Fibroblast of pulmonary artery (primary cell): ENCODE results near the gene PLD3.

Experiments
- DNase-seq: peaks from one replicate; pipeline ENCODE4 v3.0.0-alpha.2; 2010; ENCODE audit warnings: low read depth
- H3K4me3 ChIP-seq: replicated peaks from 2 replicates; pipeline ENCODE4 v1.5.1; 2011; ENCODE audit warnings: low read depth, mild to moderate bottlenecking, control low read depth, low read length, moderate library complexity
- TF ChIP-seq, protein P1 (sequence below): IDR thresholded peaks from 2 replicates; pipeline ENCODE4 v1.5.1; 2011; ENCODE audit warnings: mild to moderate bottlenecking, control low read depth, low read length, inconsistent platforms; ENCODE audit errors: missing control alignments

The PLD3 gene

DNA sequence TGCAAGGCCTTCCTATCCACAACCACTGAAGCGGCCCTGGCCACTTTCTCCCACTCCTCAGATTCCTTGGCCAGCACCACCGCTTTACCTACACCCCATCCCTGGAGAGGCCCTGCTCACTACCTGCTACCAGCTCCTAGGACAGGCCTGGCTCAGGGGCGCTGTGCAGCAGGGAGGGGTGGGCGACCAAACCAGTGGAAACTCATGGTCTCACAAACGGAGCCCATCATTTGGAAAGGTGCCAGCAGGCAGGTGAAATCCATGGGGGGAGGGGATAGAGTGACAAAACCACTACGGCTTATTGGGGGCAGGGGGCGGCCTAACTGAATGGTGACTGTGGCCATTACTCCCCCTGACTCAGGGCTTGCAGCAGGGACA lies 27.9 kb upstream of the PLD3 start:
- H3K4me3 ChIP-seq: no peak overlapping the region
- no peak for DNase-seq
- TF ChIP-seq, protein P1, sequence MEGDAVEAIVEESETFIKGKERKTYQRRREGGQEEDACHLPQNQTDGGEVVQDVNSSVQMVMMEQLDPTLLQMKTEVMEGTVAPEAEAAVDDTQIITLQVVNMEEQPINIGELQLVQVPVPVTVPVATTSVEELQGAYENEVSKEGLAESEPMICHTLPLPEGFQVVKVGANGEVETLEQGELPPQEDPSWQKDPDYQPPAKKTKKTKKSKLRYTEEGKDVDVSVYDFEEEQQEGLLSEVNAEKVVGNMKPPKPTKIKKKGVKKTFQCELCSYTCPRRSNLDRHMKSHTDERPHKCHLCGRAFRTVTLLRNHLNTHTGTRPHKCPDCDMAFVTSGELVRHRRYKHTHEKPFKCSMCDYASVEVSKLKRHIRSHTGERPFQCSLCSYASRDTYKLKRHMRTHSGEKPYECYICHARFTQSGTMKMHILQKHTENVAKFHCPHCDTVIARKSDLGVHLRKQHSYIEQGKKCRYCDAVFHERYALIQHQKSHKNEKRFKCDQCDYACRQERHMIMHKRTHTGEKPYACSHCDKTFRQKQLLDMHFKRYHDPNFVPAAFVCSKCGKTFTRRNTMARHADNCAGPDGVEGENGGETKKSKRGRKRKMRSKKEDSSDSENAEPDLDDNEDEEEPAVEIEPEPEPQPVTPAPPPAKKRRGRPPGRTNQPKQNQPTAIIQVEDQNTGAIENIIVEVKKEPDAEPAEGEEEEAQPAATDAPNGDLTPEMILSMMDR: no peak

DNA sequence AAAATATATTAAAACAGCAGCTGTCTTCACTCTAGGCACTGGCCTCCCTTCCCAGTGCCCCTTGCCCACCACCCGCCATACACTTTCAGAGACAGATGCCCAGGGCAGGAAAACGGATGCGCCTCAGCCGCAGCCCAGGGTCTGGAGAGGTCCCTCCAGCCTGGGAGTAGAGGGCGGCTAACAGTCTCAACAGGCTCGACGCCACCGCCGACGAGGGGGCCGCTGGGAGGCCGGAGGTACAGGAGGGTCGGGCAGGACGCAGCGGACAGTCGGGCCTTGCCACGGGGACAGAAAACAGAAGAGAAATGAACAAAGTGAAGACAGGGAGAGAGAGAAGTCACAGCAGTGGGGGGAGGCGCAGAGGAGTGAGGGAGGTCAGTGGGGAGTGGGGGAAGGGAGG lies 27.4 kb upstream of the PLD3 start:
- no peak for DNase-seq
- TF ChIP-seq, protein P1: no peak
- no peak overlapping the region for H3K4me3 ChIP-seq

DNA sequence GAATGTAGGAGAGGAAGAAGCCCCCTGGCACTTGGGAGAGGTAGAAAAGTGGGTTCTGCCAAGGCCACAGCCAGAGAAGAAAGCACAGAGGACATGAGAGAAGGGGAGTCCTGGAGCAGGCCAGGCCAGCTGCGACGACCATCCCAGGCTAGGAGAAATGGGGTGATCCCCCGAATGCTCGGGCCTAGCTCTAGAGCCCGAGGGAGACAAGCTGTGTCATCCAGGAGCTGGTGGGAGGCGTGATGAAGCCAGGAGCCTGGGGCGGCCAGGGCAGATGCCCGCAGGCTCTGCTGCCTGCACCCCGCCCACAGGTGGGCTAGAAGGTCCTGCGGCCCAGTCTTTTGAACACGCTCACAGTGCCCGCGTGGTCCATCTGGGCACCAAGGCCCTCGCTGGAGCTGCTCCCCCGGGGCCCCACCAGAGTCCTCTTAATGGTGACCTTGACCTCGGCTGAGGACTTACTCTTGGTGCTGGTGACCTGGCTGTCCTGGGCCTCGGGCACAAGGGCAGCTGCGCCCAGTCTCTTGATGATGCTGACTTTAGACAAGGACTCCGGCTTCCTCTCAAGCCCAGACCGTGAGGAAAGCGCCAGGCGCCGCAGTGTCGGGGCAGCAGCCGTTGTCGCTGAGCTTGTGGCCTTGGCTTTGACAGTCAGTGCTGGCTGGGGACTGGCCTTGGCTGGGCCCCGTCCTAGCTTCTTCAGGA lies 26.8 kb upstream of the PLD3 start:
- H3K4me3 ChIP-seq: no peak overlapping the region

DNA sequence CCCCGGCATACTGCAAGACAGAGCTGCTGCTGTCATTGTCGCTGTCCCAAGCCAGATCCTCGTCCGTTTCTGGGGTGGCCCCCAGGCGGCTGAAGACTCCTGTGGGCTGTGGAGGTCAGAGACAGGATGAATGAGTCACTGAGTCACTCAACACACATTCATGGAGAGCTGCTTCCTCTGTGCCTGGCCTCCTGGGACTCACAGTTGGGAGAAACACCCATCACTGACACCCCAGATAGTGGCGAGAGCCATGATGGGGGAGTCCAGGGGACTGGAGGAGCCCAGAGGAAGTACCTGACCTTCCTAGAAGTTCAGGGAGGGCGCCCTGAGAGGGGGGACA lies 26.3 kb upstream of the PLD3 start:
- no peak overlapping the region for H3K4me3 ChIP-seq
- TF ChIP-seq, protein P1: no peak
- DNase-seq: peak; percentile 8

More for the DNA sequence above, 26.8 kb upstream of the PLD3 start:
- no peak for DNase-seq
- TF ChIP-seq, protein P1: no peak

DNA sequence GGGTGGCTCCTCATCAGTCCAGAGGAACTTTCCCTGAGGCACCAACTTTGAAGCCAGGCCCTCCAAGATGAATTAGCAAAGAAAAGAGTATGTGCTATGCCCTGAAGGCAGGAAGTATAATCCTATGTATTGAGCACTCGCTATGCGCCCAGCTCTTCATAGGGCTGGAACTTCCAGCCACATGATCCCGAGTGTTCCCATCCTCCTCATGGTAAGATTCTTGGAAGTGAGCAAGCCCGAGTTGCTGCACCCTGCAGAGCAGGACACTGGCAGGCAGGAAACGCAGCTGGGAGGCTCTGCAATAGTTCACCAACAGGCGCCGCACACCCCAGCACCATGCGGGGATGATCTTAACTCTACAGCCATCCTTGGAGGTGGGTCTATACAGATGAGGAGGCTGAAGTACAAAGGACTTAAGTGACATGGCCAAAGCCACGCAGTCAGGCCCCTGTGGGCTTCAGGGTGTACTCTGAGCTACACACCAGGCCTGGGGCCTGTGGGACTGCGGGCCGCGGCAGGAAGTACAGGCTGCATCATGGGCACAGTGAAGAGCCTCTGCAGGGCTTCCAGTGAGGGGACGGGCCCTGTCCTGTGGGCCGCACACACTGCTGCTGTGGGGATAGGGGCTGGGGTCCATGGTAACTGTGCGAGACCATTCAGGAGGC lies 25.4 kb upstream of the PLD3 start:
- no peak overlapping the region for H3K4me3 ChIP-seq
- TF ChIP-seq, protein P1: no peak
- DNase-seq: no peak

DNA sequence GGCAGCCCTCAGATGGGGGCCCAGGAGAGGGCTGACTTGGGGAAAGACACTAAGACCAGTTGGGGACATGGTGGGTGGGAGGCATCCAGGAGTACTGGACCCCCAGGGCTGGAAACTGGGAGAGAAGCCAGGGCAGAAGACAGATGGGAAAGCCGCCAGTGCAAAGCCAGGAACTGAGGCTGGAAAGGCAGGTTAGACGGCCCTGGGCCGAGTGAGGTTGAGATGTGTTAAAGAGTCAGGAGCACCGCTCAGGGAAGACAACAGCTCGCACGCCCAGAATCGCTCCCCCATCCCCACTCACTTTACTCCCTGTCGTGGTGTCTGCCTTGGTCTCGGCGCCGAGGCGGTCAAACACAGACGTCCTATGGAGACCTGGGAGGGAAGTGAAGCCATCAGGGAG lies 24.8 kb upstream of the PLD3 start:
- no peak overlapping the region for H3K4me3 ChIP-seq
- DNase-seq: no peak

More for the DNA sequence above, 24.8 kb upstream of the PLD3 start:
- TF ChIP-seq, protein P1: no peak
